Measurements from ENCODE around the gene ERC2.

DNA sequence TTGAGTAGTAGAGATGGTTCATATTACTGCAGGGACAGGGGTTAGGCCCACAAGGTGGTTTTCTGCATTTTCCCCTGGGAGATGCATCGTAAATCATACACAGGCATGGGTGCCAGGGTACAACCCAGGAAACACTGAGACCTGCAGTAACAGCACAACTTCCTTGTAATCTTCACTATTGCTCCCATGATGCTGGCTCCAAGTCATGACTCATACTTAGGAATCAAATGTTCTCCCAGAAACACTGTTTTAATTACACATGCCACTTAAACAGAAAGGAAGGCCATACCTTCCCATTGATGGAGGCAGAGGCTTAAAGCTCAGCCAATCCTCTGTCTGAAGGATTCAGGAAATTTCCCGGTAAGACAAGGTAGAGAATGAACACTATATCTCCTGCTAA lies 106.5 kb downstream of the ERC2 start:
- TF ChIP-seq POLR2A (IDR thresholded peaks at IDR 0.05), result no peak
- TF ChIP-seq, protein P1, sequence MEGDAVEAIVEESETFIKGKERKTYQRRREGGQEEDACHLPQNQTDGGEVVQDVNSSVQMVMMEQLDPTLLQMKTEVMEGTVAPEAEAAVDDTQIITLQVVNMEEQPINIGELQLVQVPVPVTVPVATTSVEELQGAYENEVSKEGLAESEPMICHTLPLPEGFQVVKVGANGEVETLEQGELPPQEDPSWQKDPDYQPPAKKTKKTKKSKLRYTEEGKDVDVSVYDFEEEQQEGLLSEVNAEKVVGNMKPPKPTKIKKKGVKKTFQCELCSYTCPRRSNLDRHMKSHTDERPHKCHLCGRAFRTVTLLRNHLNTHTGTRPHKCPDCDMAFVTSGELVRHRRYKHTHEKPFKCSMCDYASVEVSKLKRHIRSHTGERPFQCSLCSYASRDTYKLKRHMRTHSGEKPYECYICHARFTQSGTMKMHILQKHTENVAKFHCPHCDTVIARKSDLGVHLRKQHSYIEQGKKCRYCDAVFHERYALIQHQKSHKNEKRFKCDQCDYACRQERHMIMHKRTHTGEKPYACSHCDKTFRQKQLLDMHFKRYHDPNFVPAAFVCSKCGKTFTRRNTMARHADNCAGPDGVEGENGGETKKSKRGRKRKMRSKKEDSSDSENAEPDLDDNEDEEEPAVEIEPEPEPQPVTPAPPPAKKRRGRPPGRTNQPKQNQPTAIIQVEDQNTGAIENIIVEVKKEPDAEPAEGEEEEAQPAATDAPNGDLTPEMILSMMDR (IDR thresholded peaks at IDR 0.05), result no peak

All from ovary (tissue), 3 donors.